ENCODE data around the gene AJUBA.
"Not testable (repeated sequence)": the region's sequence is repeated elsewhere in the genome, so short reads cannot be mapped to it uniquely, and the experiment has no call there.

AJUBA gene

DNA sequence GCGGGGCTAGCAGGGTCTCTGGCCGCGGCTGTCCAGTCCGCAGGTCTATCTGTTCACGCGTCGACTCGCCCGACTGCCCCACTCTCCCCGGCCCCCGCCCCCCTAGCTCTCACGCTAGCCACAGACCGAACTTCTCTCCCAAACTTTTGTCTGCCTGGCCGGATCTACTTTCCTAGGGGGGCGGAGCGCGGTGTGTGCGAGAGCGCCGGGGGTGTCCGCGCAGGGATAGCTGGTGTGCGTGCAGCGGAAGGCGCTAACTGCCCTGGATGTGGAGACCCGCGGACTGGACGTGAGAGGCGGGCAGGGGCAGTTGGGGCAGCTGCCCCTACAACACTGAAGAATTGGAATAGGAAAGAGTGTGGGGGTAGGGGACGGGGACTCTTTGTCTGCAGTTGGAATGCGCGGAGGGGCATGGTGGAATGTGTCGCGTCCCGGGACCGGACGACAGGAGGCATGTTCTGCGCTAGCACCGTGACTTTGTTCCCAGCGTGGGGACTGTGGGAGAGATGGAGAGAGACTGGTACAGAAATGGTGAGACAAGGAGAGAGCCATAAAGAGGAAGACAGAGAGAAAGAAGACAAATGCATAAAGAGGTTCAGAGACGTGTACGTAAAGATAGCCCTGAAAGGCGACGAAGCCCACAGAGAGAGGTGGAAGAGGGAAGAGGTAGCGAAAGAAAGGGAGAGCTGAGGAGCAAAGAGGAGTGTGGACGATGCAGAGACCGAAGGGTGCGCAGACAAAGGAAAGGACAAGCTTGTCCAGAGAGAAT, at the start of gene AJUBA:
Gene AJUBA (minus strand): TSS at position 75 of the 769 bp plus-strand sequence. CDS start 285 bp downstream, outside the sequence.
- peak; percentile 43 for DNase-seq (ENCODE audit: low spot score)

DNA sequence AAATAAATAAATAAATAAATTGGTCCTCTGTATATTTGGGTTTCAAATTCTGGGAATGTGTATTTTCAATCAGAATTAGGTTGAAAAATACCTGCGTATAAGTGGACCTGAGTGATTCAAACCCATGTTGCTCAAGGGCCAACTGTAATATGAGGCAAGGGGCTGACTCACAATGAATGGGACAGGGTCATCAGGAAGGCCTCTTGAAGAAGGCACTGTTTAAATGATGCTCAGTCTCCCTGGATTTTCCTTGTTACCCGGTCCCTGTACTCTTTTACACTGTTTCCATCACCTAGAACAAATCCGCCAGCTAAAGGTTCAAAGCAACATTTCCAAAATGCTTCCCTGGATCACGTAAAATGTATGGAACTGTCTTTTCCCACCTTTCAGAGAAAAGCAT, 48.6 kb upstream of the AJUBA start:
- DNase-seq (ENCODE audit: low spot score), result no peak

GRCh38 chr14:23028799-23029198, 46.4 kb upstream of the AJUBA start:
- no peak for DNase-seq (ENCODE audit: low spot score)

DNA sequence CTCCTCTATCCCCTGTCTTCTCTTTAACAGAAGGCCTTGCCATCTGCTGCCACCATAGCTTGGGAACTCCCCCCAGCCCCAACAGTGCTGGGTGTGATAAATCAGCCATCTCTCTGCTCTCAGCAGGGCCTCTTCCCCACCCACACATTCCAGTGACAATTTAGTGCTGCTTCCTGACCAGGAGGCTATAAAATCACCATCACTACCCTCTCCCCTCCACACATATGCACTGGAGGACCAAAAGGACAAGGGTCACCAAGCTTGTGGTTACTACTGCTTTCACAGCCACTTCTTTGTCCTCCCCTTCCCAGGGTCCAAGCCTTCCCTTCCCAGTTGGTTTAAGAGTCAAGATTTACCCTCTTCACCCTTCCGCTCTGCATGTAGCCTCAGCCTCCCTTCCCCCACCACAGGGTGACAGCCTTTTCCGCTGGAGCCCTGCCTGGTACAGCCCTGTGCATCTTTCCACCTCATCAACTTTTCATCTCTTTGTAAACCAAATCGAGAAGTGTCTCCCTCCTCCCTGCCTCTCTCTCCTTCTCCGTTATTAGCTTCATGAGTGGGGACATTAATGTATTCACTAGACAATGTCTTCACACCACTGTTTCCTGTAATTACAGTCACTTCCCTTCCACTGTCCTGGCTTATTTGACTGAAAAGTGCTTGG, 42.9 kb upstream of the AJUBA start:
- DNase-seq (ENCODE audit: low spot score), result no peak

DNA sequence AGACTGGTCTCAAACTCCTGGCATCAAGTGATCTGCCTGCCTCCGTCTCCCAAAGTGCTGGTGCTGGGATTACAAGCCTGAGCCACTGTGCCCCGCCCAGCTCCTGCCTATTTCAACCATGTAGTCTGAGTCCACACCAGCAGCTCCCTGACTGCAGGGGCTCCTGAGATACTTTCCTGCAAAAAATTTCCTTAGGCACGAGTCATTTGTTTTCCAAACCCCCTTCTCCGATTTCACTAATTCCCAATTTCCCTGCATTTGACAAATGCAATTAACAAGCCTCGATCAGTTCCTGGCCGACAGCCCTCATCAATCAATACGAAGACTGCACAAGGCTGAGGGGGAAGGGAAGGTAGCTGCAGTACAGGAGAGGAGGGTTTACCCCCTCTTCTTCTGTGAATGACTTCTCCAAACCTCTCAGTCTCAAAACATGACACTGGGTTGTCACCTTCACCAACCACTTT, 42.3 kb upstream of the AJUBA start:
- DNase-seq (ENCODE audit: low spot score), result no peak

GRCh38 chr14:23023795-23024152, 41.4 kb upstream of the AJUBA start:
- no peak for DNase-seq (ENCODE audit: low spot score)

GRCh38 chr14:23023022-23023794, 40.9 kb upstream of the AJUBA start:
- no peak for DNase-seq (ENCODE audit: low spot score)

DNA sequence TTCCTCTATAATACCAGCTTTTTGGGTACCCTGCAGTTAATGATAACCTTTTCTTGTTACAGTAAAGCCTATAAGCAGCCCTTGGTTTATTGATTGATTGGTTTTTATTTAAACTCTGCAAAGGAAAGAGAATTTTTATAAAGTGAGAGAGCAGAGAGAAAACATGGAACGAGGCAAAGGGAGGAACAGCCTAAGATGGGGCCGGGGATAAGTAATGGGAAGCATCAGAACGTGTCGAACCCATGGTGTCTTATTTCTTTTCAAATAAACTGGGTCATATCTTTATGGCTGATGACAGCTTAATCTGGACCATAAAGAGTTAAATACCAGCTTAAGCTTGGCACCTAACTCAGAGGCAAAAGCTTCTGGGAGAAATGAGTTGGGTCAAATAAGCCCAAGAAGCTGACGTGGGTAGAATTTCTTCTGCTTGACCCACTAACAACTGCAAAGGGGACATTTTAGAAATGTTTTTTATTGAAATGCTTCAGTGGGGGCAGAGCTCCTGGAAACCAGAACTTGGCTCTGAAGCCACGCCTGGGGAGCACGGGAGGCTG, 39.6 kb upstream of the AJUBA start:
- no peak for DNase-seq (ENCODE audit: low spot score)

DNA sequence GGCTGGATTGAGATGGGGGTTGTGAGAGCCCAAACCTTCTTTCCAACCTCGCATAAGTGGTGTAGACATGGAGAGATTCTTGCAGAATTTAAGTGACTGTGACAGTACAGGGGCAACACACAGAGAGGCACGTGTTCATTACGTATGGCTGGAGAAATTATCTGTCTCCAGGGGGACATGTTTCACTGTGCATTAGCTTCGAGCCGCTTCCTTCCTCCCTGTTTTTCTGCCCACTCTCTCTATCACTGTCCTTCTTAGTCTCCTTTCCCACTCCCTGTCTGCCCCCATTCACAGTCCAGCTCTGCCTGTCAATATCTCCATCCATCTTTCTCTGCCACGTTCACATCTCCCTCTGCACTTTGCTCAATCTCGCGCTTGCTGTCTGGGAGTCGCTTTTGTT, 39.1 kb upstream of the AJUBA start:
- no peak for DNase-seq (ENCODE audit: low spot score)

DNA sequence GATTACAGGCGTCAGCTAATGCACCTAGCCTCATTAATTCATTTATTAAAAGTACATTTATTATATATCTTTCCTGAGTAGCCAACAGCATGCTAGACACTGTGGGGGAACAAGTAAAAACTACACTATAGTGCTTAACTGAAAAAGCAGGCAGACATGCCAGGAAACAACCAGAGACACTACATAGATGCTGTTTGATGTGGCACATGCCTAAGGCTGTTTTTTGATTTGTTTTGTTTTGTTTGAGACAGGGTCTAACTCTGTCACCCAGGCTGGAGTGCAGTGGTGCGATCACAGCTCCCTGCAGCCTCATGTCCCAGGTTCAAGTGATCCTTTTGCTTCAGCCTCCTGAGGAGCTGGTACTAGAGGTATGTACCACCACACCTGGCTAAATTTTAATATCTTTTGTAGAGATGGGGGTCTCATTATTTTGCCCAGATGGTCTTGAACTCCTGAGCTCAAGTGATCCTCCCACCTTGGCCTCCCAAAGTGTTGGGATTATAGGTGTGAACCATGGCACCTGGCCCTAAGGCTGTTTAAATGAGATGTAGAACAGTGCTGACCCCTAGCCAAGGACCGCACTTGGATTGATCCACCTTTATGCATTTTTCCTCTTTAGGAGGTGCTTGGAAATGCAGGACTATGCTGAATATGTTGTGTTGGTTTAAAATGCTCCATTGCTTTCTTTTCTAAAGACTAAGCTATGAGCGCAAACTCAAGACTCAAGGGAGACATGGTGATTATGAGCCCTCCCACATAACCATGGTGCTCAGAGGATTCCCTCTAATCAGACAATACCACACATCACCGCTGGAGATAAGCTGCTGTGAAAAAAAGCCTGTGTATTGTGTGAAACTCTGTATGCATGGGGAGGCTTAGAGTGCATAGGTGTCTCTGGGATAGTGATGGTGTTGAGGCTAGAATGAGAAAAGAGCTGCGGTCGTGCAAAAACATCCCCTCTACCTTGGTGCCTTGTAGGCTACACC, 38.1 kb upstream of the AJUBA start:
- DNase-seq (ENCODE audit: low spot score), result no peak

DNA sequence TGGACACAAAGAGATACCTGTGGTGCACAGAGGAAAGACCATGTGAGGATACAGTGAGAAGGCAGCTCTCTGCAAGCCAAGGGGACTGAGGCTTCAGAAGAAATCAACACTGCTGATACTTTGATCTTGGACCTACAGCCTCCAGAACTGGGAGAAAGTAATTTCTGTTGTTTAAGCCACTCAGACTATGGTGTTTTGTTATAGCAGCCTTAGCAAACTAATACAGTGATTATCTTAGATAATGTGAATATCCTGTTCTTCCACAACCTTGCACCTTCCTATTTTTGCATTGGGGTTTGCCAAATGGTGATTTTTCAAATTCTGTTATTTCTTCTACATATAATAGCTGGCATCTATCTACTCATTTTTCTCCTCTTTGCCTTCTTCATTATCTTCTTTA, 35.8 kb upstream of the AJUBA start:
- DNase-seq (ENCODE audit: low spot score), result no peak

DNA sequence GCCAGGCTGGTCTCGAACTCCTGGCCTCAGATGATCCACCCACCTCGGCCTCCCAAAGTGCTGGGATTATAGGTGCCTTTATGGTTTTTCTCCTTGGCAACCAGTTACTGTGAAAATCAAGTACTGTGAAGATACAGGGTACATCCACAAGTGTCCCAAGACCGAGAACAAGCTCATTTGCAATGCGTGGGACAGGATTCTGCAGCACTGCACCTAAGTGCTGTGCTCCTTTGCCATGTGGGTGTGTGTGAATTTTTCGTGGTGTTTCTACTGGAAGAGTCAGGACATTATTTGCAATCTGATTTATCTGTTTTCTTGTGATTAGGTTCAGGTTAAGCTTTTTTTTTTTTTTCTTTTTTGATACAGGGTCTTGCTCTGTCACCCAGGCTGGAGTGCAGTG, 34.7 kb upstream of the AJUBA start:
- DNase-seq (ENCODE audit: low spot score), result no peak

- no peak for DNase-seq (ENCODE audit: low spot score)
Observed at GRCh38 chr14:23015618-23016017, 33.3 kb upstream of the AJUBA start.

DNA sequence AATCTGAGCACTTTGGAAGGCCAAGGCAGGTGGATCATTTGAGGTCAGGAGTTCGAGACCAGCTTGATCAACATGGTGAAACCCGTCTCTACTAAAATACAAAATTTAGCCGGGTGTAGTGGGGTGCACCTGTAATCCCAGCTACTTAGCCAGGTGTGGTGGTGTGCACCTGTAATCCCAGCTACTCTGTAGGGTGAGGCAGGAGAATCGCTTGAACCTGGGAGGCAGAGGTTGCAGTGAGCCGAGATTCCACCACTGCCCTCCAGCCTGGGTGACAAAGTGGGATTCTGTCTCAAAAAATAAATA, 31.4 kb upstream of the AJUBA start:
- not testable (repeated sequence) for DNase-seq (ENCODE audit: low spot score)

- no peak for DNase-seq (ENCODE audit: low spot score)
Observed at GRCh38 chr14:23013054-23013748, 30.9 kb upstream of the AJUBA start.

DNA sequence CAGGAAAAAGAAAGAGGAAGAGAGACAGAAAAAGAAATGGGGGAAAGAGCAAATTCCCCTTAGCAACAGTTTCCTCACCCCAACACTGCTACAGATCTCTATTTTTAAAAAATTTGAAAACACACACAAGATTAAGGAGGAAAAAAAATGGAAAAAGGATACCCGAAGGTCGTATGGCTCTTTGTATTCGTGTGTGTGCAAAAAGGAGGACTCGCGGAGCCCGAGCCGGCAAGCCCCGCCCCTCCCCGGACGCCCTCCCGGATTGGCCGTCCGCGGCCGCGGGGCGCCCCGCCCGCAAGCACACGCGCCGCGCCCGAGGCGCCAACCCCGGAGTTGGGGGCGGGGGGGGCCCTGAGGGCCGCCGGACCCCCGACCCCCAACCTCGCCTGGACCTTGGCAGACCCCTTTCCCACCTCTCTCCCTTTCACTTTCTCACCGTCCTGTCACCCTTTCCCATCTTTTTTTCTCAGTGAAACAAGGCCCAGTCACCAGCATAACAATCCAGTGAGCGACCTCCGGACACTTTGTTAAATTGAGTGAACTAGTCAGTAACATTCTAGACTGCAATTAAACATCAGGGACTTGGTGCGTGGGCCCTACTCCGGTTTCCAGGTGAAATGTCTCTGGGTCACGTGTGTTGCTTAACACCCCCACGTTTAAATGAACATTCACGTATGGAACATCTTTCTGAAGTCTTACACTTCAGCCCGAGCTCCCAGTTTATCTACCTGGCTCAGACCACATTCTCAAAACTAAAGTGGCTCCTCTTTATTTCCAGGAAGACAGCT, 27.8 kb upstream of the AJUBA start, which contains the start of gene C14orf93:
Gene C14orf93 (minus strand): TSS at position 205 of the 788 bp plus-strand sequence. CDS start 11,120 bp downstream, outside the sequence.
- peak; percentile 77 for DNase-seq (ENCODE audit: low spot score)

GRCh38 chr14:23009483-23009938, 27.2 kb upstream of the AJUBA start:
- DNase-seq (ENCODE audit: low spot score), result no peak

- no peak for DNase-seq (ENCODE audit: low spot score)
Observed at GRCh38 chr14:23008831-23009230, 26.5 kb upstream of the AJUBA start.

DNA sequence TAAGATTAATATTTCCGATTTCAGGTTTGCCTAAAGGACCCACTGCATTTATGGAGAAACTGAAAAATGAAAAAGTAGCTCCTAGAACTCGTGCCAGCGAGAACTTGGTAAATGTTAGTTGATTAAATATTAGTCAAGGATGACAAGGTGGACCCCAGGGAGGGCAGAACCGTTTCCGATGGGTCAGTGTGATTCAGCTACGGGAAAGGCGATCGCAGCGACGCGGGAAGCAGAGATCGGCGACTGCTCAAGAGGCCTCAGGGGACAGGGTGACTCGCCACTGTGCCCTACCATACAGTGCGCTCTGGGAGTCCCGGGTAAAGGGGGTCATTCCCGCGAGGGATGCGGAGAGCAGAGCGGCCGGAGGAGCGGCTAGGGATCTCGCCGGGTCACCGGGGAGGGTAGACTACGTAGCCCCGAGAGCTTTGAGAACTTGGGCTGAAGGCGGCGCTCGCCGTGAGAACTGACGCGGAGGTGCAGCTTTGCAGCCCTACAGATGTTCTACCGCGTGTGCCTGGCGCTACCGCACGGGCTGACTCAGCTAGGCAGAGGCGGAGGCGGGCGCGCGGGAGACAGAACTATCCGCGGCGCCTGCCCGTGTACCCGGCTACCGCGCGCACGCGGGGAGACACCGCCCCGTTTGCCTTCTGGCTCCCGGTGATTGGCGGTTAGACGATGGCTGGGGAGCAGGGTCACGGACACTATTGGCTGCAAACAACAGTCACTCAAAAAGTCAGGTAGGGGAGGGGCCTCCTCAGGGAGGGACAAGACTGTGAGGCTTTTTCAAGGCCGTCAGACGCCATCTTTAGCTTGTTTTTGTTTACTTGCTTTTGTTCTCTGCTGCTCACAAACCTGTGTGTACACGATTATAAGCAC, 24.4 kb upstream of the AJUBA start:
- peak; percentile 100 for DNase-seq (ENCODE audit: low spot score)

All from cerebellar cortex (tissue), 1 donor.